ENCODE measurements around the gene CATSPER3.

The CATSPER3 gene

GRCh38 chr5:135011355-135012032 is 43.8 kb downstream of the CATSPER3 start:
- DNase-seq (ENCODE audit: low read depth) = no peak

- no peak for DNase-seq (ENCODE audit: low read depth)
Measured at GRCh38 chr5:135012033-135012588, 44.4 kb downstream of the CATSPER3 start.

- no peak for DNase-seq (ENCODE audit: low read depth)
Measured at GRCh38 chr5:135012951-135013391, 45.3 kb downstream of the CATSPER3 start.

- DNase-seq (ENCODE audit: low read depth) = no peak
Measured at GRCh38 chr5:135013445-135013844, 45.7 kb downstream of the CATSPER3 start.

- no peak for DNase-seq (ENCODE audit: low read depth)
Measured at GRCh38 chr5:135013947-135014570, 46.4 kb downstream of the CATSPER3 start.

GRCh38 chr5:135015942-135016341 is 48.2 kb downstream of the CATSPER3 start:
- no peak for DNase-seq (ENCODE audit: low read depth)

GRCh38 chr5:135016861-135017290 is 49.2 kb downstream of the CATSPER3 start:
- DNase-seq (ENCODE audit: low read depth) = no peak

- DNase-seq (ENCODE audit: low read depth) = no peak
Measured at GRCh38 chr5:135018457-135018856, 50.8 kb downstream of the CATSPER3 start.

- no peak for DNase-seq (ENCODE audit: low read depth)
Measured at GRCh38 chr5:135019314-135019713, 51.6 kb downstream of the CATSPER3 start.

GRCh38 chr5:135020111-135020895 is 52.6 kb downstream of the CATSPER3 start:
- DNase-seq (ENCODE audit: low read depth) = no peak

GRCh38 chr5:135024956-135025729 is 57.4 kb downstream of the CATSPER3 start:
- no peak for DNase-seq (ENCODE audit: low read depth)

- no peak for DNase-seq (ENCODE audit: low read depth)
Measured at GRCh38 chr5:135025730-135026644, 58.3 kb downstream of the CATSPER3 start.

- DNase-seq (ENCODE audit: low read depth) = no peak
Measured at GRCh38 chr5:135026645-135027265, 59.0 kb downstream of the CATSPER3 start.

- DNase-seq (ENCODE audit: low read depth) = no peak
Measured at GRCh38 chr5:135027266-135027696, 59.6 kb downstream of the CATSPER3 start.

GRCh38 chr5:135027697-135028615 is 60.2 kb downstream of the CATSPER3 start:
- no peak for DNase-seq (ENCODE audit: low read depth)

GRCh38 chr5:135028791-135029476 is 61.2 kb downstream of the CATSPER3 start:
- no peak for DNase-seq (ENCODE audit: low read depth)

- no peak for DNase-seq (ENCODE audit: low read depth)
Measured at GRCh38 chr5:135029477-135030122, 61.9 kb downstream of the CATSPER3 start.
